Stimulated activated CD8-positive, alpha-beta memory T cell treated with anti-CD3 and anti-CD28 coated beads, Interleukin-12 subunit alpha, Interleukin-12 subunit beta, amount 100 ng/mL, for 24 hours (primary cell): Measurements from ENCODE around the gene ZNF382.
"Not testable (repeated sequence)": the region's sequence is repeated elsewhere in the genome, so short reads cannot be mapped to it uniquely, and the experiment has no call there.

Experiments used
- DNase-seq: peaks from one replicate; pipeline ENCODE4 v3.0.0-alpha.2; 2020; ENCODE audit errors: extremely low read depth

ZNF382 gene

GRCh38 chr19:36605101-36605876 lies at the start of gene ZNF382:
Gene ZNF382, plus strand, starts transcription at chr19:36605313. Its CDS starts 4,602 bp downstream, at chr19:36609915.
- peak; percentile 65 for DNase-seq

GRCh38 chr19:36564391-36564790 lies 40.7 kb upstream of the ZNF382 start:
- DNase-seq = no peak

GRCh38 chr19:36572593-36573019 lies 32.5 kb upstream of the ZNF382 start:
- DNase-seq = no peak

GRCh38 chr19:36573020-36573894 lies 31.9 kb upstream of the ZNF382 start, which contains the start of gene ZNF529:
Gene ZNF529, minus strand, starts transcription at chr19:36573292. Its CDS starts 946 bp downstream, at chr19:36572346.
- peak; percentile 57 for DNase-seq

GRCh38 chr19:36573895-36574720 lies 31.0 kb upstream of the ZNF382 start:
- DNase-seq = no peak

- no peak for DNase-seq
Measured at GRCh38 chr19:36574741-36575140, 30.4 kb upstream of the ZNF382 start.

- DNase-seq = no peak
Measured at GRCh38 chr19:36577271-36577996, 27.7 kb upstream of the ZNF382 start.

- DNase-seq = no peak
Measured at GRCh38 chr19:36579255-36579654, 25.9 kb upstream of the ZNF382 start.

- not testable (repeated sequence) for DNase-seq
Measured at GRCh38 chr19:36602681-36603080, 2.4 kb upstream of the ZNF382 start.

- DNase-seq = peak; percentile 80
Measured at GRCh38 chr19:36604656-36605100, 435 bp upstream of the ZNF382 start.

- no peak for DNase-seq
Measured at GRCh38 chr19:36605877-36606478, 865 bp downstream of the ZNF382 start.

- no peak for DNase-seq
Measured at GRCh38 chr19:36627057-36627456, 21.9 kb downstream of the ZNF382 start.

GRCh38 chr19:36635342-36635741 lies 30.2 kb downstream of the ZNF382 start:
- no peak for DNase-seq

GRCh38 chr19:36638862-36639510 lies 33.9 kb downstream of the ZNF382 start:
- no peak for DNase-seq

- no peak for DNase-seq
Measured at GRCh38 chr19:36646746-36647145, 41.6 kb downstream of the ZNF382 start.

- DNase-seq = no peak
Measured at GRCh38 chr19:36652958-36653357, 47.8 kb downstream of the ZNF382 start.

- DNase-seq = no peak
Measured at GRCh38 chr19:36665832-36666231, 60.7 kb downstream of the ZNF382 start.

- no peak for DNase-seq
Measured at GRCh38 chr19:36668646-36669045, 63.5 kb downstream of the ZNF382 start.

GRCh38 chr19:36672368-36672767 lies 67.3 kb downstream of the ZNF382 start:
- no peak for DNase-seq

GRCh38 chr19:36674201-36674600 lies 69.1 kb downstream of the ZNF382 start:
- no peak for DNase-seq
